Mesendoderm (in vitro differentiated cells): ENCODE results near the gene VPS8.
"Not testable (repeated sequence)": the region's sequence is repeated elsewhere in the genome, so short reads cannot be mapped to it uniquely, and the experiment has no call there.

ENCODE experiments used
- DNase-seq: peaks from one replicate; pipeline ENCODE4 v3.0.0; 2013
- H2AK5ac ChIP-seq: 2 replicates; pipeline ENCODE4 v1.6.1; 2013; ENCODE audit warnings: low read length, inconsistent platforms
- H2BK120ac ChIP-seq: 2 replicates; pipeline ENCODE4 v1.6.1; 2013; ENCODE audit warnings: low read depth, mild to moderate bottlenecking, low read length, moderate library complexity, mixed read lengths
- H2BK15ac ChIP-seq: replicated peaks from 2 replicates; pipeline ENCODE4 v1.6.1; 2013; ENCODE audit warnings: low read depth, mild to moderate bottlenecking, moderate library complexity
- H2BK5ac ChIP-seq: 2 replicates; pipeline ENCODE4 v1.6.1; 2013; ENCODE audit warnings: low read length, inconsistent platforms
- H3K18ac ChIP-seq: 2 replicates; pipeline ENCODE4 v1.6.1; 2013; ENCODE audit warnings: mild to moderate bottlenecking, low read length, mixed read lengths
- H3K23ac ChIP-seq: one replicate; pipeline ENCODE4 v1.6.1; 2013; ENCODE audit warnings: low read length
- H3K27ac ChIP-seq: 2 replicates; pipeline ENCODE4 v1.5.1; 2013; ENCODE audit warnings: low read depth, mild to moderate bottlenecking, inconsistent platforms, low read length, moderate library complexity
- H3K27me3 ChIP-seq: 2 replicates; pipeline ENCODE4 v1.6.1; 2013; ENCODE audit warnings: low read length, control low read depth, mild to moderate bottlenecking, inconsistent platforms; ENCODE audit not compliant: insufficient read depth, poor library complexity
- H3K36me3 ChIP-seq: 2 replicates; pipeline ENCODE4 v1.6.1; 2013; ENCODE audit warnings: low read length, inconsistent platforms; ENCODE audit not compliant: control insufficient read depth, insufficient read depth
- H3K4ac ChIP-seq: one replicate; pipeline ENCODE4 v1.6.1; 2013; ENCODE audit warnings: low read depth, mild to moderate bottlenecking, low read length, moderate library complexity
- H3K4me1 ChIP-seq: 2 replicates; pipeline ENCODE4 v1.6.1; 2013; ENCODE audit warnings: low read depth, low read length, inconsistent platforms; ENCODE audit not compliant: control insufficient read depth
- H3K4me2 ChIP-seq: 2 replicates; pipeline ENCODE4 v1.6.1; 2013; ENCODE audit warnings: low read length
- H3K4me3 ChIP-seq: 2 replicates; pipeline ENCODE4 v1.5.1; 2013; ENCODE audit warnings: mild to moderate bottlenecking, low read length
- H3K56ac ChIP-seq: one replicate; pipeline ENCODE4 v1.6.1; 2013; ENCODE audit warnings: low read length
- H3K79me1 ChIP-seq: 2 replicates; pipeline ENCODE4 v1.6.1; 2013; ENCODE audit warnings: low read length, inconsistent platforms
- H3K79me2 ChIP-seq: 2 replicates; pipeline ENCODE4 v1.6.1; 2013; ENCODE audit warnings: mild to moderate bottlenecking, low read length; ENCODE audit not compliant: control insufficient read depth, insufficient read depth
- H3K9ac ChIP-seq: 2 replicates; pipeline ENCODE4 v1.6.1; 2013; ENCODE audit warnings: low read length, inconsistent platforms
- H4K5ac ChIP-seq: one replicate; pipeline ENCODE4 v1.6.1; 2013; ENCODE audit warnings: low read length
- H4K8ac ChIP-seq: one replicate; pipeline ENCODE4 v1.6.1; 2013; ENCODE audit warnings: low read depth, mild to moderate bottlenecking, control low read depth, low read length, moderate library complexity
- WGBS: extraction: QIAGEN DNeasy Blood & Tissue Kit; methylation state at CpG from one replicate; pipeline ENCODE4 v1.1.7; 2013; ENCODE audit warnings: low lambda C conversion rate, missing lambda C conversion rate; ENCODE audit not compliant: insufficient coverage; ENCODE audit errors: extremely low coverage; 5-methylcytosine and 5-hydroxymethylcytosine counted together

Gene VPS8

GRCh38 chr3:184894051-184894450 lies 82.1 kb downstream of the VPS8 start:
- H3K4ac ChIP-seq: no peak overlapping the region
- H4K5ac ChIP-seq: no peak overlapping the region
- H2AK5ac ChIP-seq: no peak overlapping the region
- no peaks in the 10 kb centered on the region for H3K27me3 ChIP-seq
- no peak overlapping the region for H2BK120ac ChIP-seq
- H4K8ac ChIP-seq: no peak overlapping the region
- DNase-seq: no peak
- H3K4me2 ChIP-seq: no peak overlapping the region
- H2BK5ac ChIP-seq: no peak overlapping the region
- whole genome bisulfite sequencing: no CpG with 5 or more reads among the region's 1 CpG
- no peaks in the 10 kb centered on the region for H3K4me1 ChIP-seq
- H3K18ac ChIP-seq: no peak overlapping the region
- H3K23ac ChIP-seq: no peak overlapping the region
- H3K79me1 ChIP-seq: no peaks in the 10 kb centered on the region
- H3K79me2 ChIP-seq: no peaks in the 10 kb centered on the region
- no peak overlapping the region for H2BK15ac ChIP-seq
- H3K56ac ChIP-seq: no peak overlapping the region
- no peak overlapping the region for H3K4me3 ChIP-seq
- no peaks in the 10 kb centered on the region for H3K36me3 ChIP-seq
- H3K9ac ChIP-seq: no peak overlapping the region
- no peak overlapping the region for H3K27ac ChIP-seq

GRCh38 chr3:184895350-184895749 lies 83.4 kb downstream of the VPS8 start:
- no peak overlapping the region for H3K4ac ChIP-seq
- no peaks in the 10 kb centered on the region for H3K27me3 ChIP-seq
- DNase-seq: no peak
- WGBS: no CpG with 5 or more reads among the region's 4 CpGs
- no peak overlapping the region for H4K5ac ChIP-seq
- H3K9ac ChIP-seq: no peak overlapping the region
- no peak overlapping the region for H3K23ac ChIP-seq
- no peak overlapping the region for H3K4me2 ChIP-seq
- H3K79me2 ChIP-seq: no peaks in the 10 kb centered on the region
- H2BK15ac ChIP-seq: no peak overlapping the region
- H2AK5ac ChIP-seq: no peak overlapping the region
- H2BK5ac ChIP-seq: no peak overlapping the region
- H3K4me3 ChIP-seq: no peak overlapping the region
- no peak overlapping the region for H4K8ac ChIP-seq
- no peak overlapping the region for H3K18ac ChIP-seq
- H3K36me3 ChIP-seq: no peaks in the 10 kb centered on the region
- H2BK120ac ChIP-seq: no peak overlapping the region
- peaks cover 7% of the 10 kb centered on the region for H3K4me1 ChIP-seq
- H3K56ac ChIP-seq: no peak overlapping the region
- no peaks in the 10 kb centered on the region for H3K79me1 ChIP-seq
- no peak overlapping the region for H3K27ac ChIP-seq

- H2BK120ac ChIP-seq: no peak overlapping the region
- no peak overlapping the region for H3K56ac ChIP-seq
- no peaks in the 10 kb centered on the region for H3K27me3 ChIP-seq
- H2AK5ac ChIP-seq: no peak overlapping the region
- no peak overlapping the region for H3K27ac ChIP-seq
- H3K4me2 ChIP-seq: no peak overlapping the region
- H3K36me3 ChIP-seq: no peaks in the 10 kb centered on the region
- no peaks in the 10 kb centered on the region for H3K79me1 ChIP-seq
- no peak overlapping the region for H3K18ac ChIP-seq
- H4K5ac ChIP-seq: no peak overlapping the region
- no peak overlapping the region for H3K23ac ChIP-seq
- H3K4ac ChIP-seq: no peak overlapping the region
- H3K4me1 ChIP-seq: peaks cover 7% of the 10 kb centered on the region
- H2BK15ac ChIP-seq: no peak overlapping the region
- DNase-seq: no peak
- H4K8ac ChIP-seq: no peak overlapping the region
- H3K79me2 ChIP-seq: no peaks in the 10 kb centered on the region
- no peak overlapping the region for H3K9ac ChIP-seq
- no peak overlapping the region for H3K4me3 ChIP-seq
- no CpG with 5 or more reads among the region's 2 CpGs for WGBS
- H2BK5ac ChIP-seq: no peak overlapping the region
Observed at GRCh38 chr3:184896336-184896735, 84.4 kb downstream of the VPS8 start.

- H3K23ac ChIP-seq: no peak overlapping the region
- H3K27ac ChIP-seq: no peak overlapping the region
- DNase-seq: peak; percentile 57
- H3K56ac ChIP-seq: peak overlapping the region; percentile 40
- no peaks in the 10 kb centered on the region for H3K36me3 ChIP-seq
- H2BK5ac ChIP-seq: no peak overlapping the region
- H3K4me1 ChIP-seq: peaks cover 7% of the 10 kb centered on the region
- H2AK5ac ChIP-seq: no peak overlapping the region
- no peaks in the 10 kb centered on the region for H3K79me2 ChIP-seq
- peak overlapping the region; percentile 28 for H3K18ac ChIP-seq
- H3K27me3 ChIP-seq: no peaks in the 10 kb centered on the region
- H3K4me3 ChIP-seq: no peak overlapping the region
- H4K5ac ChIP-seq: no peak overlapping the region
- H3K4ac ChIP-seq: no peak overlapping the region
- no CpG with 5 or more reads among the region's 5 CpGs for WGBS
- H4K8ac ChIP-seq: no peak overlapping the region
- H2BK120ac ChIP-seq: no peak overlapping the region
- H3K9ac ChIP-seq: no peak overlapping the region
- H3K79me1 ChIP-seq: no peaks in the 10 kb centered on the region
- no peak overlapping the region for H2BK15ac ChIP-seq
- H3K4me2 ChIP-seq: no peak overlapping the region
Observed at GRCh38 chr3:184899953-184900595, 88.1 kb downstream of the VPS8 start.

- no CpG with 5 or more reads among the region's 4 CpGs for WGBS
- H2BK15ac ChIP-seq, H3K79me1 ChIP-seq, H3K36me3 ChIP-seq, H3K4me2 ChIP-seq, H2BK120ac ChIP-seq, H4K8ac ChIP-seq, H3K4me3 ChIP-seq, H4K5ac ChIP-seq, H3K9ac ChIP-seq, H3K23ac ChIP-seq, H3K27me3 ChIP-seq, H3K79me2 ChIP-seq, H2AK5ac ChIP-seq: not testable (repeated sequence)
- peak overlapping the region; percentile 51 for H2BK5ac ChIP-seq
- peak overlapping the region; percentile 97 for H3K18ac ChIP-seq
- peak overlapping the region; percentile 55 for H3K4ac ChIP-seq
- peak overlapping the region; percentile 60 for H3K27ac ChIP-seq
- DNase-seq: peak; percentile 83
- H3K4me1 ChIP-seq: peaks cover 17% of the 10 kb centered on the region
- peak overlapping the region; percentile 34 for H3K56ac ChIP-seq
Observed at GRCh38 chr3:184907031-184907430, 95.1 kb downstream of the VPS8 start.
